GM12891 (cell line): ENCODE data around the gene DSCAM.

Experiments used
- POLR2A ChIP-seq: IDR thresholded peaks from 2 replicates; pipeline ENCODE4 v1.6.1; 2011; ENCODE audit warnings: low read depth, low read length, control low read depth
- POLR2AphosphoS5 ChIP-seq: IDR thresholded peaks from 2 replicates; pipeline ENCODE4 v1.6.1; 2011; ENCODE audit warnings: low read depth, low read length, control low read depth
- SPI1 ChIP-seq: IDR thresholded peaks from 2 replicates; pipeline ENCODE4 v1.6.1; 2011; ENCODE audit warnings: low read depth, low read length, control low read depth

DNA sequence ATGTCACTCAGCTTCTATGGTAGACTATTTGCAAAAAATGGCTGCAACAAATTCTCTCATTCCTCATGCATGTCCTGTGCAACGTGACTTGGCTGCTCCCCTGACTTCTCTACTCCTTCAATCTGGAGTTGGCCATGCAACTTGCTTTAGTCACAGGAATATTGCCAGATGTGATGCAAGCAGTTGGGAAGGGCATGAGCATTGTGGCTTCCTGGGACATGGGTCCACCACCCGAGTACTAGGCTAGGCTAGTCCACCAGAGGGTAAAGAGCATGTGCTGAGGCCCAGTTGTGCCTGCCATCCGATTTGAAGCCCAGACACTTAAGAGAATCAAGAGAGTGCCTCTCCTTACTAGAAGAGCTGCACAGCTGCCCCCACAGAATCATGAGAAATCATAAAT, 89.6 kb downstream of the DSCAM start:
- no peak for TF ChIP-seq POLR2AphosphoS5
- no peak for TF ChIP-seq SPI1
- no peak for TF ChIP-seq POLR2A
